Left ventricle myocardium inferior (tissue), 1 donor: Measurements from ENCODE around the gene NTHL1. TPM values are rescaled to one million over a fixed set of nuclear protein-coding genes. Genes with fewer than 3 reads are reported as not detected.

Experiments used
- DNase-seq: peaks from one replicate; pipeline ENCODE4 v3.0.0-alpha.2; 2020
- H3K27ac ChIP-seq: fragments of 200-600 bp; replicated peaks from 2 replicates; pipeline ENCODE4 v1.8.0; 2021
- H3K27me3 ChIP-seq: fragments of 200-600 bp; 2 replicates; pipeline ENCODE4 v1.8.0; 2021; ENCODE audit warnings: low read depth
- H3K36me3 ChIP-seq: fragments of 200-600 bp; 2 replicates; pipeline ENCODE4 v1.8.0; 2021
- H3K4me1 ChIP-seq: fragments of 200-600 bp; 2 replicates; pipeline ENCODE4 v1.8.0; 2021
- H3K4me3 ChIP-seq: fragments of 200-600 bp; 2 replicates; pipeline ENCODE4 v1.8.0; 2021; ENCODE audit warnings: mild to moderate bottlenecking, moderate library complexity
- H3K9me3 ChIP-seq: fragments of 200-600 bp; replicated peaks from 2 replicates; pipeline ENCODE4 v1.8.0; 2021
- CTCF ChIP-seq: fragments of 200-600 bp; IDR thresholded peaks from 2 replicates; pipeline ENCODE4 v1.8.0; 2021; ENCODE audit warnings: antibody characterized with exemption, mild to moderate bottlenecking, borderline replicate concordance
- intact Hi-C: fragments of 100-400 bp; cut with micrococcal nuclease; formaldehyde crosslinking; loops from one replicate; pipeline ENCODE4 v1.11.0; 2022
- total RNA-seq: library from RNA; stranded (reverse); fragmentation: NEBNext Ultra II Directional; extraction: Animal tissue kit (Norgen Biotek cat#: 25700); gene quantifications from one replicate; pipeline ENCODE4 v1.2.1, GENCODE V29; 2021
- donor health status: DM: no; HTN: yes; CAD: no; lungs with severe emphysema.

Gene NTHL1
- total RNA-seq, 1 donor from 2014 or later = 21.7 TPM

GRCh38 chr16:1997494-1998359 is 49.9 kb downstream of the NTHL1 start:
- H3K27me3 ChIP-seq = no peaks in the 10 kb centered on the region
- intact Hi-C loops = no loop called here
- no peaks in the 10 kb centered on the region for H3K9me3 ChIP-seq
- no peak overlapping the region for H3K27ac ChIP-seq
- H3K4me3 ChIP-seq = no peak overlapping the region
- no peak for TF ChIP-seq CTCF
- no peak for DNase-seq
- no peaks in the 10 kb centered on the region for H3K4me1 ChIP-seq
- H3K36me3 ChIP-seq = peaks cover 57% of the 10 kb centered on the region

- Histone ChIP-seq H3K27me3 (peaks cover 31% of the 10 kb centered on the region), H3K4me1 (peaks cover 31% of the 10 kb centered on the region), H3K27ac (no peak overlapping the region), H3K9me3 (peaks cover 4% of the 10 kb centered on the region), H3K4me3 (no peak overlapping the region), H3K36me3 (peaks cover 19% of the 10 kb centered on the region)
- no peak for DNase-seq
- TF ChIP-seq CTCF = no peak
- intact Hi-C loops = no loop called here
Measured at GRCh38 chr16:1993731-1994131, 53.9 kb downstream of the NTHL1 start.

GRCh38 chr16:1992704-1993317 is 54.8 kb downstream of the NTHL1 start:
- DNase-seq = no peak
- H3K36me3 ChIP-seq = peaks cover 10% of the 10 kb centered on the region
- no peak overlapping the region for H3K27ac ChIP-seq
- H3K4me3 ChIP-seq = peak overlapping the region; percentile 66
- intact Hi-C loops = no loop called here
- H3K27me3 ChIP-seq = peaks cover 40% of the 10 kb centered on the region
- peaks cover 4% of the 10 kb centered on the region for H3K9me3 ChIP-seq
- TF ChIP-seq CTCF = no peak
- H3K4me1 ChIP-seq = peaks cover 31% of the 10 kb centered on the region

- Histone ChIP-seq H3K4me3 (peak overlapping the region; percentile 66), H3K27ac (peak overlapping the region; percentile 40), H3K27me3 (peaks cover 44% of the 10 kb centered on the region), H3K9me3 (peaks cover 4% of the 10 kb centered on the region), H3K4me1 (peaks cover 31% of the 10 kb centered on the region), H3K36me3 (peaks cover 8% of the 10 kb centered on the region)
- peak; percentile 95 for DNase-seq
- no peak for TF ChIP-seq CTCF
- intact Hi-C loops = no loop called here
Measured at GRCh38 chr16:1991948-1992703, 55.5 kb downstream of the NTHL1 start.

- H3K9me3 ChIP-seq = peaks cover 4% of the 10 kb centered on the region
- H3K36me3 ChIP-seq = peaks cover 8% of the 10 kb centered on the region
- H3K4me3 ChIP-seq = peak overlapping the region; percentile 66
- H3K4me1 ChIP-seq = peaks cover 31% of the 10 kb centered on the region
- peak overlapping the region; percentile 40 for H3K27ac ChIP-seq
- no peak for TF ChIP-seq CTCF
- no peak for DNase-seq
- intact Hi-C loops = no loop called here
- H3K27me3 ChIP-seq = peaks cover 47% of the 10 kb centered on the region
Measured at GRCh38 chr16:1991588-1991947, 56.1 kb downstream of the NTHL1 start.
